Neural progenitor cell (in vitro differentiated cells): ENCODE measurements around the gene LYZL4. TPM values are rescaled to one million over a fixed set of nuclear protein-coding genes. Genes with fewer than 3 reads are reported as not detected.

ENCODE experiments used
- DNase-seq: peaks from one replicate; pipeline ENCODE4 v3.0.0-alpha.2; 2016; ENCODE audit warnings: low spot score
- H2AFZ ChIP-seq: fragments of 200-600 bp; sonication (generic); replicated peaks from 2 replicates; pipeline ENCODE4 v1.6.1; 2016; ENCODE audit warnings: antibody characterized with exemption
- H3F3A ChIP-seq: fragments of 200-600 bp; sonication (generic); 2 replicates; pipeline ENCODE4 v1.6.1; 2016; ENCODE audit warnings: antibody characterized with exemption, low read depth
- H3K27ac ChIP-seq: fragments of 200-600 bp; sonication (generic); 2 replicates; pipeline ENCODE4 v1.5.1; 2016; ENCODE audit warnings: mild to moderate bottlenecking
- H3K27me3 ChIP-seq: fragments of 200-600 bp; sonication (generic); 2 replicates; pipeline ENCODE4 v1.6.1; 2016; ENCODE audit warnings: mild to moderate bottlenecking, moderate library complexity
- H3K36me3 ChIP-seq: fragments of 200-600 bp; sonication (generic); 2 replicates; pipeline ENCODE4 v1.5.1; 2016
- H3K4me1 ChIP-seq: fragments of 200-600 bp; sonication (generic); 2 replicates; pipeline ENCODE4 v1.6.1; 2016; ENCODE audit warnings: mixed run types
- H3K4me2 ChIP-seq: fragments of 200-600 bp; sonication (generic); 2 replicates; pipeline ENCODE4 v1.6.1; 2016
- H3K4me3 ChIP-seq: fragments of 200-600 bp; sonication (generic); 2 replicates; pipeline ENCODE4 v1.5.1; 2016
- H3K79me2 ChIP-seq: fragments of 200-600 bp; sonication (generic); 2 replicates; pipeline ENCODE4 v1.6.1; 2016; ENCODE audit warnings: low read depth
- H3K9ac ChIP-seq: fragments of 200-600 bp; sonication (generic); 2 replicates; pipeline ENCODE4 v1.6.1; 2016
- H3K9me3 ChIP-seq: fragments of 200-600 bp; sonication (generic); 2 replicates; pipeline ENCODE4 v1.5.1; 2016; ENCODE audit warnings: low read depth
- H4K20me1 ChIP-seq: fragments of 200-600 bp; sonication (generic); 2 replicates; pipeline ENCODE4 v1.6.1; 2016; ENCODE audit warnings: low read depth
- H3K27ac Mint-ChIP-seq: 3 replicates; pipeline ENCODE4 v1.8.0; 2021; ENCODE audit warnings: mixed read lengths
- H3K27me3 Mint-ChIP-seq: 2 replicates; pipeline ENCODE4 v1.8.0; 2022; ENCODE audit warnings: low read depth, mild to moderate bottlenecking, inconsistent platforms, moderate library complexity, mixed read lengths; ENCODE audit not compliant: insufficient read depth
- H3K36me3 Mint-ChIP-seq: 3 replicates; pipeline ENCODE4 v1.8.0; 2021; ENCODE audit warnings: mixed read lengths
- H3K4me1 Mint-ChIP-seq: 3 replicates; pipeline ENCODE4 v1.8.0; 2021; ENCODE audit warnings: mixed read lengths
- H3K4me3 Mint-ChIP-seq: 3 replicates; pipeline ENCODE4 v1.8.0; 2021; ENCODE audit warnings: mild to moderate bottlenecking, moderate library complexity, mixed read lengths
- H3K9me3 Mint-ChIP-seq: 3 replicates; pipeline ENCODE4 v1.8.0; 2020; ENCODE audit warnings: mixed read lengths
- EZH2 ChIP-seq: fragments of 200-600 bp; sonication (generic); IDR thresholded peaks from 2 replicates; pipeline ENCODE4 v1.6.1; 2017; ENCODE audit warnings: antibody characterized with exemption, mild to moderate bottlenecking, moderate library complexity
- EZH2phosphoT487 ChIP-seq: fragments of 200-600 bp; sonication (generic); IDR thresholded peaks from 2 replicates; pipeline ENCODE4 v1.6.1; 2017; ENCODE audit warnings: antibody characterized with exemption
- total RNA-seq: library from RNA; depleted of rRNA; stranded (reverse); fragments of >200 nt; gene quantifications from 2 replicates; pipeline ENCODE4 v1.2.3, GENCODE V29; 2015; ENCODE audit warnings: low replicate concordance
- TF ChIP-seq, protein P1 (sequence below): fragments of 200-600 bp; sonication (generic); IDR thresholded peaks from 2 replicates; pipeline ENCODE4 v1.5.1; 2017; ENCODE audit warnings: antibody characterized with exemption, mild to moderate bottlenecking

Gene LYZL4
- total RNA-seq, 1 donor from 2014 or later: not detected

GRCh38 chr3:42357335-42357734 lies 53.1 kb downstream of the LYZL4 start:
- Mint-ChIP-seq H3K27ac (no peak overlapping the region), H3K4me3 (no peak overlapping the region), H3K9me3 (no peaks in the 10 kb centered on the region), H3K4me1 (no peaks in the 10 kb centered on the region), H3K27me3 (peaks cover 5% of the 10 kb centered on the region), H3K36me3 (no peaks in the 10 kb centered on the region)
- TF ChIP-seq, protein P1, sequence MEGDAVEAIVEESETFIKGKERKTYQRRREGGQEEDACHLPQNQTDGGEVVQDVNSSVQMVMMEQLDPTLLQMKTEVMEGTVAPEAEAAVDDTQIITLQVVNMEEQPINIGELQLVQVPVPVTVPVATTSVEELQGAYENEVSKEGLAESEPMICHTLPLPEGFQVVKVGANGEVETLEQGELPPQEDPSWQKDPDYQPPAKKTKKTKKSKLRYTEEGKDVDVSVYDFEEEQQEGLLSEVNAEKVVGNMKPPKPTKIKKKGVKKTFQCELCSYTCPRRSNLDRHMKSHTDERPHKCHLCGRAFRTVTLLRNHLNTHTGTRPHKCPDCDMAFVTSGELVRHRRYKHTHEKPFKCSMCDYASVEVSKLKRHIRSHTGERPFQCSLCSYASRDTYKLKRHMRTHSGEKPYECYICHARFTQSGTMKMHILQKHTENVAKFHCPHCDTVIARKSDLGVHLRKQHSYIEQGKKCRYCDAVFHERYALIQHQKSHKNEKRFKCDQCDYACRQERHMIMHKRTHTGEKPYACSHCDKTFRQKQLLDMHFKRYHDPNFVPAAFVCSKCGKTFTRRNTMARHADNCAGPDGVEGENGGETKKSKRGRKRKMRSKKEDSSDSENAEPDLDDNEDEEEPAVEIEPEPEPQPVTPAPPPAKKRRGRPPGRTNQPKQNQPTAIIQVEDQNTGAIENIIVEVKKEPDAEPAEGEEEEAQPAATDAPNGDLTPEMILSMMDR: no peak
- TF ChIP-seq EZH2phosphoT487 (no peak), EZH2 (no peak)
- Histone ChIP-seq H3K4me2 (no peak overlapping the region), H3K4me1 (peaks cover 10% of the 10 kb centered on the region), H3K4me3 (no peak overlapping the region), H3K9me3 (no peaks in the 10 kb centered on the region), H3K27ac (no peak overlapping the region), H2AFZ (no peak overlapping the region), H3K36me3 (no peaks in the 10 kb centered on the region), H3K79me2 (no peaks in the 10 kb centered on the region), H3K27me3 (no peaks in the 10 kb centered on the region), H4K20me1 (no peaks in the 10 kb centered on the region), H3F3A (no peaks in the 10 kb centered on the region), H3K9ac (no peak overlapping the region)
- no peak for DNase-seq

DNA sequence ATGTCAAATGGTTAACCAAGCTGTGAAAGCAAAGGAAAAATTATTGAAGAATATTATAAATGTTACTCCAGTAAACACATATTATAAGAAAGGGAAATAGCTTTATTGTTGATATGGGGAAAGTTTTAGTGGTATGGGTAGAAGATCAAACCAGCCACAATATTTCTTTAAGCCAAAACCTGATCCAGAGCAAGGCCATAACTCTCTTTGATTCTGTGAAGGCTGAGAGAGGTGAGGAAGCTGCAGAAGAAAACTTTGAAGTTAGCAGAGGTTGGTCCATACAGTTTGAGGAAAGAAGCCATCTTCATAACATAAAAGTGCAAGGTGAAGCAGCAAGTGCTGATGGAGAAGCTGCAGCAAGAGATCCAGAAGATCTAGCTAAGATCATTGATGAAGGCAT lies 54.8 kb downstream of the LYZL4 start:
- TF ChIP-seq, protein P1: no peak
- TF ChIP-seq EZH2 (no peak), EZH2phosphoT487 (no peak)
- Histone ChIP-seq H3K9ac (no peak overlapping the region), H3K9me3 (no peaks in the 10 kb centered on the region), H2AFZ (no peak overlapping the region), H3K4me2 (no peak overlapping the region), H3F3A (no peaks in the 10 kb centered on the region), H3K27me3 (no peaks in the 10 kb centered on the region), H3K4me3 (no peak overlapping the region), H3K4me1 (peaks cover 10% of the 10 kb centered on the region), H3K27ac (no peak overlapping the region), H4K20me1 (no peaks in the 10 kb centered on the region), H3K36me3 (no peaks in the 10 kb centered on the region), H3K79me2 (no peaks in the 10 kb centered on the region)
- Mint-ChIP-seq H3K27ac (no peak overlapping the region), H3K27me3 (peaks cover 9% of the 10 kb centered on the region), H3K4me3 (no peak overlapping the region), H3K4me1 (no peaks in the 10 kb centered on the region), H3K36me3 (no peaks in the 10 kb centered on the region), H3K9me3 (peaks cover 6% of the 10 kb centered on the region)
- DNase-seq: no peak

DNA sequence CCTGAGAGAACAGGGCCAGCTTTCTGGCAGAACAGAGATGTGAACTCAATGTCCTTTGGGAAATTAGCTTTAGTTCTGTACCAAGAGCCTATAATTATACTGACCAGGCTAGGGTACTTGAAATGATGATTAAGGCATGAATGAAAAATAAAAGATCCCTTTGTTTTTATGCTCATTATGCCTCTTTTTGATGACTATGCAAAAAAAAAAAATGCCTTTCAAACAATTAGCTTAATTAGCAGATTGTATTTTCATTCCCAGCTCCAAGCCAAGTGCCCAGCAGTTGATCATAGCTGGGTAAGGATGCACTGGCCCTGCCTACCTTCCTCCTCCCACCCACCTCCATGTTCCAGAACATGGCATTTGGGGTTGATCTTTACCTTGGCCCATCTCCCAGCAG lies 56.8 kb downstream of the LYZL4 start:
- Histone ChIP-seq H3K79me2 (no peaks in the 10 kb centered on the region), H3K9me3 (no peaks in the 10 kb centered on the region), H3K9ac (no peak overlapping the region), H3F3A (no peaks in the 10 kb centered on the region), H4K20me1 (no peaks in the 10 kb centered on the region), H3K4me1 (peaks cover 5% of the 10 kb centered on the region), H2AFZ (no peak overlapping the region), H3K27ac (no peak overlapping the region), H3K4me3 (no peak overlapping the region), H3K27me3 (no peaks in the 10 kb centered on the region), H3K4me2 (no peak overlapping the region), H3K36me3 (no peaks in the 10 kb centered on the region)
- H3K4me3 Mint-ChIP-seq: no peak overlapping the region
- peaks cover 6% of the 10 kb centered on the region for H3K9me3 Mint-ChIP-seq
- no peaks in the 10 kb centered on the region for H3K36me3 Mint-ChIP-seq
- peaks cover 8% of the 10 kb centered on the region for H3K27me3 Mint-ChIP-seq
- TF ChIP-seq EZH2phosphoT487 (no peak), EZH2 (no peak)
- TF ChIP-seq, protein P1: no peak
- no peak for DNase-seq
- no peak overlapping the region for H3K27ac Mint-ChIP-seq
- H3K4me1 Mint-ChIP-seq: no peaks in the 10 kb centered on the region

DNA sequence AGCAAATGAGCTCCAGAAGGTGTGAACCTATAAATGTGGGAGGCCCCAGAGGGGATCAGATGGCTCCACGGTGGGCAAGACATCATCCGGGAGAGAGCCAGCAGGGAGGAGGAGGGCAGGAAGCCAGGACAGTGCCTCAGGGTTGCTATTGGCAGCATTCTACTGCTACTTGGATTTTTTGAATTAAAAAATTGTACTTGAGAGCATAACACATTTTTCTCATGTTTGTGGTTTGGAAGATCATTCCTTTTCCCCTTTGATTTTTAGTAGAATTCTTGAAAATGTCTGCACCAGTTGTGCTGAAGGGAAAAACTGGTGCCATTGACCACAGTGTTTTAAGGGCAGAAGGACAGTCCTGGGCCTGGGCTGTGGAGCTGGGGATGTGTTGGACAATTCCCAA lies 59.2 kb downstream of the LYZL4 start:
- Histone ChIP-seq H3K9ac (no peak overlapping the region), H3F3A (no peaks in the 10 kb centered on the region)

More for the DNA sequence above, 59.2 kb downstream of the LYZL4 start:
- H3K4me3 Mint-ChIP-seq: no peak overlapping the region
- peaks cover 6% of the 10 kb centered on the region for H3K9me3 Mint-ChIP-seq
- Histone ChIP-seq H3K4me3 (no peak overlapping the region), H3K4me2 (no peak overlapping the region), H3K79me2 (no peaks in the 10 kb centered on the region), H3K36me3 (no peaks in the 10 kb centered on the region), H3K4me1 (no peaks in the 10 kb centered on the region), H3K9me3 (no peaks in the 10 kb centered on the region), H4K20me1 (no peaks in the 10 kb centered on the region), H2AFZ (no peak overlapping the region), H3K27me3 (no peaks in the 10 kb centered on the region), H3K27ac (no peak overlapping the region)
- H3K27me3 Mint-ChIP-seq: peaks cover 8% of the 10 kb centered on the region
- no peaks in the 10 kb centered on the region for H3K36me3 Mint-ChIP-seq
- no peaks in the 10 kb centered on the region for H3K4me1 Mint-ChIP-seq
- no peak overlapping the region for H3K27ac Mint-ChIP-seq
- no peak for DNase-seq
- TF ChIP-seq EZH2 (no peak), EZH2phosphoT487 (no peak)
- TF ChIP-seq, protein P1: no peak
